SK-N-SH (cell line): ENCODE measurements around the gene CRB1. TPM values are rescaled to one million over a fixed set of nuclear protein-coding genes. Genes with fewer than 3 reads are reported as not detected.
A peak's percentile ranks its signal among the peaks of the same experiment; 100 is the strongest.

Experiments
- CTCF ChIA-PET: fragments of 300-600, 350-600 bp; formaldehyde crosslinking; extraction: SDS; loops from one replicate; lab custom pipeline; 2021; lab: Yijun Ruan, JAX
- POLR2A ChIA-PET: fragments of 350-600 bp; sonication (Branson Sonifier 250); formaldehyde crosslinking; extraction: SDS; loops from one replicate; lab custom pipeline; 2020; ENCODE audit warnings: antibody characterized with exemption, inconsistent platforms; lab: Yijun Ruan, JAX
- DNase-seq: peaks from one replicate; pipeline ENCODE4 v3.0.0; 2012
- H2AFZ ChIP-seq: fragments of 200-600 bp; sonication (generic); 2 replicates; pipeline ENCODE4 v1.8.1; 2016; ENCODE audit warnings: antibody characterized with exemption, mild to moderate bottlenecking, low read depth
- H3F3A ChIP-seq: fragments of 200-600 bp; sonication (generic); replicated peaks from 2 replicates; pipeline ENCODE3; 2016; ENCODE audit warnings: antibody characterized with exemption, mild to moderate bottlenecking; ENCODE audit not compliant: insufficient read depth
- H3K27ac ChIP-seq, 2 experiments: fragments of 200-500 bp in 1 of 2; fragments of 200-600 bp in 1 of 2; sonication (Bioruptor generic) in 1 of 2; sonication (generic), shearing (Covaris generic) in 1 of 2; 2 replicates each; pipeline versions ENCODE4 v1.5.1 to v1.6.1; 2014 to 2016; ENCODE audit warnings: low read depth in 2 of 2, inconsistent platforms in 1 of 2, low read length in 1 of 2, mild to moderate bottlenecking in 1 of 2, mixed read lengths in 1 of 2
- H3K27me3 ChIP-seq: fragments of 200-600 bp; sonication (generic), shearing (Covaris generic); 2 replicates; pipeline ENCODE4 v1.6.1; 2016; ENCODE audit warnings: mixed run types; ENCODE audit not compliant: insufficient read depth
- H3K36me3 ChIP-seq, 2 experiments: fragments of 200-500 bp in 1 of 2; fragments of 200-600 bp in 1 of 2; sonication (Bioruptor generic) in 1 of 2; sonication (generic) in 1 of 2; replicated peaks in 1 of 2; 2 replicates each; pipeline versions ENCODE3 to v1.5.1; 2014 to 2016; ENCODE audit warnings: low read length in 1 of 2, mild to moderate bottlenecking in 1 of 2; ENCODE audit not compliant: insufficient read depth in 2 of 2, control insufficient read depth in 1 of 2
- H3K4me1 ChIP-seq, 2 experiments: fragments of 200-500 bp in 1 of 2; fragments of 200-600 bp in 1 of 2; sonication (Bioruptor generic) in 1 of 2; sonication (generic), shearing (Covaris generic) in 1 of 2; 2 replicates each; pipeline versions ENCODE4 v1.5.1 to v1.6.1; 2014 to 2016; ENCODE audit warnings: low read depth in 1 of 2, low read length in 1 of 2, mixed run types in 1 of 2; ENCODE audit not compliant: insufficient read depth in 2 of 2, control insufficient read depth in 1 of 2
- H3K4me2 ChIP-seq: fragments of 200-600 bp; sonication (generic), shearing (Covaris generic); 2 replicates; pipeline ENCODE4 v1.6.1; 2017; ENCODE audit warnings: mixed run types
- H3K4me3 ChIP-seq, 2 experiments: fragments of 200-500 bp in 1 of 2; fragments of 200-600 bp in 1 of 2; sonication (Bioruptor generic) in 1 of 2; sonication (generic), shearing (Covaris generic) in 1 of 2; 2 replicates each; pipeline versions ENCODE4 v1.5.1 to v1.8.1; 2014 to 2016; ENCODE audit warnings: low read depth in 2 of 2, inconsistent platforms in 1 of 2, low read length in 1 of 2, mild to moderate bottlenecking in 1 of 2, mixed read lengths in 1 of 2, moderate library complexity in 1 of 2
- H3K79me2 ChIP-seq: fragments of 200-600 bp; sonication (generic); 2 replicates; pipeline ENCODE4 v1.8.1; 2017; ENCODE audit warnings: mild to moderate bottlenecking; ENCODE audit not compliant: insufficient read depth
- H3K9ac ChIP-seq: fragments of 200-600 bp; sonication (generic); 2 replicates; pipeline ENCODE4 v1.6.1; 2017; ENCODE audit warnings: mixed run types
- H3K9me2 ChIP-seq: fragments of 200-600 bp; sonication (generic); 2 replicates; pipeline ENCODE4 v1.6.1; 2017; ENCODE audit warnings: mixed run types
- H3K9me3 ChIP-seq: fragments of 200-600 bp; sonication (generic); 2 replicates; pipeline ENCODE4 v1.6.1; 2017; ENCODE audit warnings: mixed run types, mild to moderate bottlenecking, moderate library complexity
- H4K20me1 ChIP-seq: fragments of 200-600 bp; sonication (generic); 2 replicates; pipeline ENCODE4 v1.6.1; 2017; ENCODE audit warnings: mild to moderate bottlenecking, mixed run types; ENCODE audit not compliant: insufficient read depth
- CHD2 ChIP-seq: fragments of 150-350 bp; IDR thresholded peaks from 2 replicates; pipeline ENCODE4 v1.6.1; 2018; ENCODE audit warnings: low read length; ENCODE audit not compliant: partially characterized antibody
- ELF1 ChIP-seq: IDR thresholded peaks from 2 replicates; pipeline ENCODE4 v1.4.0; 2012
- EP300 ChIP-seq, 2 experiments: IDR thresholded peaks; 2 replicates each; pipeline versions ENCODE4 v1.4.0 to v1.6.1; 2012; ENCODE audit warnings: borderline replicate concordance in 1 of 2, low read depth in 1 of 2, low read length in 1 of 2
- FOSL2 ChIP-seq: IDR thresholded peaks from 2 replicates; pipeline ENCODE4 v1.4.0; 2012; ENCODE audit warnings: low read depth, mild to moderate bottlenecking, moderate library complexity, borderline replicate concordance
- FOXM1 ChIP-seq: IDR thresholded peaks from 2 replicates; pipeline ENCODE4 v1.4.0; 2012; ENCODE audit warnings: low read depth, mild to moderate bottlenecking
- JUND ChIP-seq: IDR thresholded peaks from 2 replicates; pipeline ENCODE4 v1.4.0; 2012
- RAD21 ChIP-seq: IDR thresholded peaks from 2 replicates; pipeline ENCODE4 v1.6.1; 2012; ENCODE audit warnings: mild to moderate bottlenecking, low read length
- RXRA ChIP-seq: IDR thresholded peaks from 2 replicates; pipeline ENCODE4 v1.4.0; 2012; ENCODE audit warnings: low read depth, mild to moderate bottlenecking, borderline replicate concordance
- SMC3 ChIP-seq: IDR thresholded peaks from 2 replicates; pipeline ENCODE4 v1.6.1; 2012; ENCODE audit warnings: low read depth, low read length, improper control_type of control experiment
- TAF1 ChIP-seq: IDR thresholded peaks from 2 replicates; pipeline ENCODE4 v1.6.1; 2012; ENCODE audit warnings: low read depth, mild to moderate bottlenecking, low read length, moderate library complexity, borderline replicate concordance
- TEAD4 ChIP-seq: IDR thresholded peaks from 2 replicates; pipeline ENCODE4 v1.4.0; 2012; ENCODE audit warnings: mild to moderate bottlenecking, borderline replicate concordance; ENCODE audit not compliant: insufficient read depth
- YY1 ChIP-seq: IDR thresholded peaks from 2 replicates; pipeline ENCODE4 v1.4.0; 2012; ENCODE audit warnings: low read depth, mild to moderate bottlenecking
- WGBS: methylation state at CpG from one replicate; pipeline ENCODE4 v1.1.6; 2017; ENCODE audit warnings: low lambda C conversion rate; 5-methylcytosine and 5-hydroxymethylcytosine counted together
- polyA plus RNA-seq, 3 experiments: library from polyadenylated mRNA; depleted of rRNA; stranded (reverse); fragments of >200 nt; gene quantifications; 2 replicates each; pipeline ENCODE4 v1.2.3, GENCODE V29; 2012
- TF ChIP-seq, protein P1 (sequence below): fragments of 200-600 bp; sonication (generic); IDR thresholded peaks from 2 replicates; pipeline ENCODE4 v1.6.1; 2017; ENCODE audit warnings: antibody characterized with exemption, mild to moderate bottlenecking, moderate library complexity
- TF ChIP-seq, protein P2 (sequence below): IDR thresholded peaks from 2 replicates; pipeline ENCODE4 v1.4.0; 2012; ENCODE audit warnings: low read depth, borderline replicate concordance
- TF ChIP-seq, protein P3 (sequence below): IDR thresholded peaks from 2 replicates; pipeline ENCODE4 v1.4.0; 2012; ENCODE audit warnings: low read depth, borderline replicate concordance

The CRB1 gene
- polyA plus RNA-seq, 1 of the 3 experiments (the other 2 are of a cell fraction): 0.13 TPM

DNA sequence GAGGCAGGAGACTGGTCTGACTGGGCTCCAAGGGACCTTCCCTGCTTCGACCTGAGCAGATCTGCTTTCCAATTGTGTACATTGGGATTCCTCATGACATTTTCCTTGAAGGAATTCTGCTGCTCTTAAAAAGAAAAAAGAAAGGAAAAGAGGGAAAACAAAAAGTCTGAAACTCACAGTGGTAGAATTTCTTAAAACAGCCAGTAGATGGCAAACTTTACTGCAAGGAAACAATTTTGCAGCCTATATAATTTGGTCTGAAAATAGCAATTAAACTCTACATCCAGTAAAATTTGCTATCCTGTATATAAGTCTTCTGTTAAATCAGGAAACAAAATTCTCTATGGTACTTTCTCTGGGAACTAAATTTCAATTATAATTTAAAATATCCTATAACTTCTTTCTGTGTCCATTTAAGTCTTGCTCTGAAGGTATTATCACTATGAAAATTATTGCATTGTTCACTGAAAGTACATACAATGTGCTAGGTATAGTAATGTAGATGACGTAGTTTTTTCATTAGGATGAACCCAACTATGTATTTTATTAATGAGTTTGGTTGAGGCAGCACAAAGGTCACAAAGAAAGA is 59.8 kb downstream of the CRB1 start:
- TF ChIP-seq RAD21 (peak; percentile 67), SMC3 (peak; percentile 44)
- TF ChIP-seq, protein P1, sequence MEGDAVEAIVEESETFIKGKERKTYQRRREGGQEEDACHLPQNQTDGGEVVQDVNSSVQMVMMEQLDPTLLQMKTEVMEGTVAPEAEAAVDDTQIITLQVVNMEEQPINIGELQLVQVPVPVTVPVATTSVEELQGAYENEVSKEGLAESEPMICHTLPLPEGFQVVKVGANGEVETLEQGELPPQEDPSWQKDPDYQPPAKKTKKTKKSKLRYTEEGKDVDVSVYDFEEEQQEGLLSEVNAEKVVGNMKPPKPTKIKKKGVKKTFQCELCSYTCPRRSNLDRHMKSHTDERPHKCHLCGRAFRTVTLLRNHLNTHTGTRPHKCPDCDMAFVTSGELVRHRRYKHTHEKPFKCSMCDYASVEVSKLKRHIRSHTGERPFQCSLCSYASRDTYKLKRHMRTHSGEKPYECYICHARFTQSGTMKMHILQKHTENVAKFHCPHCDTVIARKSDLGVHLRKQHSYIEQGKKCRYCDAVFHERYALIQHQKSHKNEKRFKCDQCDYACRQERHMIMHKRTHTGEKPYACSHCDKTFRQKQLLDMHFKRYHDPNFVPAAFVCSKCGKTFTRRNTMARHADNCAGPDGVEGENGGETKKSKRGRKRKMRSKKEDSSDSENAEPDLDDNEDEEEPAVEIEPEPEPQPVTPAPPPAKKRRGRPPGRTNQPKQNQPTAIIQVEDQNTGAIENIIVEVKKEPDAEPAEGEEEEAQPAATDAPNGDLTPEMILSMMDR: peak; percentile 79
- TF ChIP-seq, protein P2, sequence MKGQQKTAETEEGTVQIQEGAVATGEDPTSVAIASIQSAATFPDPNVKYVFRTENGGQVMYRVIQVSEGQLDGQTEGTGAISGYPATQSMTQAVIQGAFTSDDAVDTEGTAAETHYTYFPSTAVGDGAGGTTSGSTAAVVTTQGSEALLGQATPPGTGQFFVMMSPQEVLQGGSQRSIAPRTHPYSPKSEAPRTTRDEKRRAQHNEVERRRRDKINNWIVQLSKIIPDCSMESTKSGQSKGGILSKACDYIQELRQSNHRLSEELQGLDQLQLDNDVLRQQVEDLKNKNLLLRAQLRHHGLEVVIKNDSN: no peak
- Histone ChIP-seq H3K4me2 (no peak overlapping the region; the same call in 1 of the 2 replicates), H4K20me1 (no peaks in the 10 kb centered on the region), H3K9me3 (no peaks in the 10 kb centered on the region), H3K36me3 (no peaks in the 10 kb centered on the region), H3K27ac (no peak overlapping the region), H3K9me2 (no peaks in the 10 kb centered on the region), H2AFZ (peak overlapping the region; percentile 96), H3K4me1 (no peaks in the 10 kb centered on the region; a peak in 1 of 4 replicates), H3K4me3 (peak overlapping the region in 1 of 2 experiments; percentile 10; a peak in 1 of 4 replicates), H3K79me2 (no peaks in the 10 kb centered on the region), H3F3A (peaks cover 3% of the 10 kb centered on the region), H3K9ac (peak overlapping the region; percentile 22; the same call in 1 of the 2 replicates), H3K27me3 (no peaks in the 10 kb centered on the region)
- peak; percentile 16 for DNase-seq
- ChIA-PET CTCF (interaction anchor here (0.6 to 5.5 kb wide), 16 partner anchors 8 to 363 kb away, joined by 3 to 37 read pairs (median 3); no protein-coding TSS in a partner anchor), POLR2A (no interaction called here)
- 5% methylated on average over 2 of the region's 2 CpGs for WGBS

DNA sequence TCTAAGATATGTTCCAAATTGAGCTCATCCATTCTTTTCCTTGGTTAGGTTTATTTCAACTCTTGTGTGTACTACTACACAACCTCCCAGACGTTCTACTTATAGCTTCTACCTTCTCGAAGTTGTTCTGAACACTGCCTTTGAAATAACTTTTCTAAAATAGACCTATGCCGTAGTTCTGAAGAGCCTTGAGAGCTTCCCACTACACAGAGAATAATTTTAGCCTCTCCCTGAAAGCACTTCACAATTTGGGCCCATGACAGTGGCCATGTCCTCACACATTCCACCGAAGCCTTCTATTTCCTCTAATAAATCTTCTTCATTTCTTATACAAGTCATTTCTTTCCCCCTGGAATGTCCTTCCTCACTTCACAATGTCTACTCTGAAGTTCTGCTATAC is 62.2 kb downstream of the CRB1 start:
- H3K36me3 ChIP-seq: no peaks in the 10 kb centered on the region
- H3F3A ChIP-seq: no peaks in the 10 kb centered on the region
- no peaks in the 10 kb centered on the region for H3K9me2 ChIP-seq
- 62% methylated on average over 4 of the region's 4 CpGs for WGBS
- H3K27me3 ChIP-seq: no peaks in the 10 kb centered on the region
- no peak overlapping the region for H3K4me3 ChIP-seq
- H2AFZ ChIP-seq: no peak overlapping the region
- TF ChIP-seq RAD21: no peak
- TF ChIP-seq FOXM1: no peak
- no peak for TF ChIP-seq TAF1
- TF ChIP-seq, all 33 proteins: peak for 0
- ChIA-PET CTCF (interaction anchor here (0.9 to 5.5 kb wide), 2 partner anchors 10 to 28 kb away, joined by 3 to 37 read pairs; no protein-coding TSS in a partner anchor), POLR2A (no interaction called here)
- H3K4me2 ChIP-seq: no peak overlapping the region
- no peak overlapping the region for H3K9ac ChIP-seq
- no peaks in the 10 kb centered on the region for H3K79me2 ChIP-seq
- no peak overlapping the region for H3K27ac ChIP-seq
- no peaks in the 10 kb centered on the region; a peak in 2 of 4 replicates for H3K4me1 ChIP-seq
- DNase-seq: no peak
- H3K9me3 ChIP-seq: no peaks in the 10 kb centered on the region
- no peaks in the 10 kb centered on the region for H4K20me1 ChIP-seq

DNA sequence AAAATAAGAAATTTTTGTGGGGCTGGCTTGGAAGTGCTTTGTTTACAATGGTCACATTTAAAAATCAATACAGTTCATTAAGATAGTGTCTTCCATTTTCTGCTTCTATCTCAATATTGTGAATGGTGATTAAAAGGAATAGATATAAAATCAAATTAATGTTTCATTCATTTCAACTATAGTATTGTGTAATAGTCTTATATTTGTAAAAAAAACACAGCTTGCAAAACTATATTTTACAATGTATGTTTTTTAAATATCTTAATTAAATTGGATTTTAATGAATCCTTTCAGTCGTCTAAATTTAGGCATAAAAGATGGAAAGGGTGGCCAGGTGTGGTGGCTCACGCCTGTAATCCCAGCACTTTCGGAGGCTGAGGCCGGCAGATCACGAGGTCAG is 63.5 kb downstream of the CRB1 start:
- Histone ChIP-seq H3K27me3 (no peaks in the 10 kb centered on the region), H3K27ac (no peak overlapping the region), H3K9ac (no peak overlapping the region), H3K4me1 (no peaks in the 10 kb centered on the region; a peak in 2 of 4 replicates), H3K79me2 (no peaks in the 10 kb centered on the region), H3K4me3 (no peak overlapping the region), H3K4me2 (no peak overlapping the region), H2AFZ (no peak overlapping the region), H3K36me3 (no peaks in the 10 kb centered on the region), H3K9me2 (no peaks in the 10 kb centered on the region), H3K9me3 (no peaks in the 10 kb centered on the region), H4K20me1 (no peaks in the 10 kb centered on the region), H3F3A (no peaks in the 10 kb centered on the region)
- CTCF ChIA-PET: interaction anchor here (1.4 kb wide), 1 partner anchor 16 kb away, joined by 3 read pairs; no protein-coding TSS in a partner anchor
- 92% methylated on average over 5 of the region's 5 CpGs for WGBS
- no peak for DNase-seq
- POLR2A ChIA-PET: no interaction called here
- no peak for TF ChIP-seq TEAD4
- no peak for TF ChIP-seq EP300 (IDR thresholded peaks at IDR 0.05; ENCODE audit: borderline replicate concordance in 1 of 2, low read depth in 1 of 2, low read length in 1 of 2)
- no peak for TF ChIP-seq YY1
- TF ChIP-seq RAD21: no peak
- no peak for TF ChIP-seq TAF1
- TF ChIP-seq, protein P3, sequence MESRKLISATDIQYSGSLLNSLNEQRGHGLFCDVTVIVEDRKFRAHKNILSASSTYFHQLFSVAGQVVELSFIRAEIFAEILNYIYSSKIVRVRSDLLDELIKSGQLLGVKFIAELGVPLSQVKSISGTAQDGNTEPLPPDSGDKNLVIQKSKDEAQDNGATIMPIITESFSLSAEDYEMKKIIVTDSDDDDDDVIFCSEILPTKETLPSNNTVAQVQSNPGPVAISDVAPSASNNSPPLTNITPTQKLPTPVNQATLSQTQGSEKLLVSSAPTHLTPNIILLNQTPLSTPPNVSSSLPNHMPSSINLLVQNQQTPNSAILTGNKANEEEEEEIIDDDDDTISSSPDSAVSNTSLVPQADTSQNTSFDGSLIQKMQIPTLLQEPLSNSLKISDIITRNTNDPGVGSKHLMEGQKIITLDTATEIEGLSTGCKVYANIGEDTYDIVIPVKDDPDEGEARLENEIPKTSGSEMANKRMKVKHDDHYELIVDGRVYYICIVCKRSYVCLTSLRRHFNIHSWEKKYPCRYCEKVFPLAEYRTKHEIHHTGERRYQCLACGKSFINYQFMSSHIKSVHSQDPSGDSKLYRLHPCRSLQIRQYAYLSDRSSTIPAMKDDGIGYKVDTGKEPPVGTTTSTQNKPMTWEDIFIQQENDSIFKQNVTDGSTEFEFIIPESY: no peak
- TF ChIP-seq ELF1: no peak
- no peak for TF ChIP-seq RXRA
- TF ChIP-seq FOSL2: no peak
- TF ChIP-seq, protein P2: no peak
- TF ChIP-seq CHD2: no peak
- TF ChIP-seq JUND: no peak
